A549 (cell line): ENCODE measurements around the gene COL5A1. TPM values are rescaled to one million over a fixed set of nuclear protein-coding genes. Genes with fewer than 3 reads are reported as not detected.

Source experiments
- ATAC-seq, 2 experiments: fragments of 200-7000 bp in 1 of 2; fragments of >200 bp in 1 of 2; cut with Nextera tagmentation in 1 of 2; cut with Tn5 transposase in 1 of 2; 3 replicates each; pipeline versions ENCODE4 v1.8.0 to v1.9.1; 2018 to 2020; ENCODE audit warnings: mild to moderate bottlenecking in 1 of 2, moderate library complexity in 1 of 2
- CTCF ChIA-PET: fragments of 300-600 bp; sonication (Branson Sonifier 250); formaldehyde crosslinking; extraction: SDS; loops from one replicate; lab custom pipeline; 2021; ENCODE audit warnings: antibody characterized with exemption, inconsistent platforms; lab: Yijun Ruan, JAX
- POLR2A ChIA-PET: fragments of 350-600 bp; formaldehyde crosslinking; extraction: SDS; loops from one replicate; lab custom pipeline; 2021; ENCODE audit warnings: antibody characterized with exemption, inconsistent platforms; lab: Yijun Ruan, JAX
- DNase-seq, 2 experiments: peaks; one replicate each; pipeline versions ENCODE4 v3.0.0 to v3.0.0-alpha.2; 2011 to 2016; ENCODE audit warnings: low read depth in 1 of 2, low spot score in 1 of 2
- FAIRE-seq: peaks from 2 replicates; lab custom pipeline; 2011; peaks lifted over from hg19 to GRCh38; lab: Jason Lieb, UNC
- H3K27ac ChIP-seq, 2 experiments: fragments of >200 bp; sonication (Bioruptor Twin); formaldehyde crosslinking; 3 replicates each; pipeline ENCODE4 v1.5.1; 2016 to 2017
- H3K4me1 ChIP-seq: fragments of >200 bp; sonication (Bioruptor Twin); formaldehyde crosslinking; 3 replicates; pipeline ENCODE4 v1.6.1; 2016
- H3K4me2 ChIP-seq: fragments of >200 bp; sonication (Bioruptor Twin); formaldehyde crosslinking; 3 replicates; pipeline ENCODE4 v1.6.1; 2016
- H3K4me3 ChIP-seq: fragments of >200 bp; sonication (Bioruptor Twin); formaldehyde crosslinking; 3 replicates; pipeline ENCODE4 v1.5.1; 2016
- H3K9me3 ChIP-seq: fragments of >200 bp; sonication (Bioruptor Twin); formaldehyde crosslinking; 3 replicates; pipeline ENCODE4 v1.6.1; 2016
- CHD4 ChIP-seq: fragments of 200-600 bp; sonication (generic); IDR thresholded peaks from 2 replicates; pipeline ENCODE4 v1.6.1; 2016; ENCODE audit warnings: antibody characterized with exemption, mild to moderate bottlenecking, borderline replicate concordance
- EHMT2 ChIP-seq: fragments of 200-600 bp; sonication (generic); IDR thresholded peaks from 2 replicates; pipeline ENCODE4 v1.6.1; 2016; ENCODE audit warnings: antibody characterized with exemption, low read depth, mild to moderate bottlenecking, moderate library complexity
- EP300 ChIP-seq, 2 experiments: fragments of >200 bp; sonication (Bioruptor Twin); formaldehyde crosslinking; IDR thresholded peaks; 2 replicates in 1 of 2; 3 replicates in 1 of 2; pipeline ENCODE4 v1.6.1; 2016 to 2017
- FOSL2 ChIP-seq, 2 experiments: fragments of 450-650 bp in 1 of 2; fragments of >200 bp in 1 of 2; sonication (Bioruptor Twin) in 1 of 2; formaldehyde crosslinking; IDR thresholded peaks; 2 replicates each; pipeline versions ENCODE4 v1.5.0 to v1.6.1; 2016 to 2020; ENCODE audit warnings: mild to moderate bottlenecking in 1 of 2, moderate library complexity in 1 of 2
- HEYL ChIP-seq: fragments of 250-450 bp; sonication (Bioruptor Pico); IDR thresholded peaks from 2 replicates; pipeline ENCODE4 v1.8.0; 2021; ENCODE audit warnings: mild to moderate bottlenecking, moderate library complexity
- HOXA7 ChIP-seq: fragments of 250-450 bp; sonication (Bioruptor Pico); IDR thresholded peaks from 2 replicates; pipeline ENCODE4 v1.5.0; 2020; ENCODE audit warnings: mild to moderate bottlenecking, moderate library complexity
- JUN ChIP-seq, 2 experiments: fragments of >200 bp; sonication (Bioruptor Twin); formaldehyde crosslinking; IDR thresholded peaks; 2 replicates in 1 of 2; 3 replicates in 1 of 2; pipeline ENCODE4 v1.6.1; 2016 to 2017
- NPAS2 ChIP-seq: fragments of 250-450 bp; sonication (Bioruptor Pico); IDR thresholded peaks from 2 replicates; pipeline ENCODE4 v1.8.0; 2022; ENCODE audit warnings: mild to moderate bottlenecking, moderate library complexity, borderline replicate concordance
- PHF8 ChIP-seq: fragments of 200-600 bp; sonication (generic); IDR thresholded peaks from 2 replicates; pipeline ENCODE4 v1.6.1; 2016; ENCODE audit warnings: low read depth, mild to moderate bottlenecking, antibody characterized with exemption, moderate library complexity, borderline replicate concordance
- POLR2A ChIP-seq: IDR thresholded peaks from 2 replicates; pipeline ENCODE4 v1.6.1; 2012; ENCODE audit warnings: mild to moderate bottlenecking, low read length
- RAD21 ChIP-seq, 2 experiments: fragments of >200 bp in 1 of 2; sonication (Bioruptor Twin) in 1 of 2; formaldehyde crosslinking in 1 of 2; IDR thresholded peaks in 1 of 2; conservative IDR thresholded peaks in 1 of 2; 2 replicates in 1 of 2; 3 replicates in 1 of 2; pipeline ENCODE4 v1.6.1; 2012 to 2018; ENCODE audit warnings: inconsistent platforms in 1 of 2
- RCOR1 ChIP-seq: fragments of 150-350 bp; IDR thresholded peaks from 2 replicates; pipeline ENCODE4 v1.6.1; 2014; ENCODE audit warnings: antibody characterized with exemption, low read length, low read depth
- RFX5 ChIP-seq: fragments of 450-650 bp; IDR thresholded peaks from 2 replicates; pipeline ENCODE4 v1.7.1; 2014; ENCODE audit warnings: antibody characterized with exemption, mild to moderate bottlenecking, moderate library complexity
- SMC3 ChIP-seq: fragments of >200 bp; sonication (Bioruptor Twin); formaldehyde crosslinking; IDR thresholded peaks from 3 replicates; pipeline ENCODE4 v1.6.1; 2018; ENCODE audit warnings: inconsistent platforms
- TP53 ChIP-seq: fragments of 250-450 bp; sonication (Bioruptor Pico); IDR thresholded peaks from 2 replicates; pipeline ENCODE4 v1.5.0; 2021; ENCODE audit warnings: mild to moderate bottlenecking, moderate library complexity
- ZNF302 ChIP-seq: fragments of 250-450 bp; sonication (Bioruptor Pico); IDR thresholded peaks from 2 replicates; pipeline ENCODE4 v1.9.0; 2021; ENCODE audit warnings: inconsistent platforms, mild to moderate bottlenecking, moderate library complexity
- ZSCAN20 ChIP-seq: fragments of 250-450 bp; sonication (Bioruptor Pico); IDR thresholded peaks from 2 replicates; pipeline ENCODE4 v1.8.0; 2022; ENCODE audit warnings: mild to moderate bottlenecking, moderate library complexity
- WGBS: methylation state at CpG from one replicate; pipeline ENCODE4 v1.1.6; 2017; ENCODE audit errors: missing lambda C conversion rate; 5-methylcytosine and 5-hydroxymethylcytosine counted together
- polyA plus RNA-seq, 4 experiments: library from polyadenylated mRNA; depleted of rRNA in 3 of 4; stranded (reverse); fragments of >200 nt; fragmentation: RNase III in 1 of 4; extraction: RNeasy Plus Mini Kit Qiagen cat#74134 plus additional on column Dnase treatment in 1 of 4; gene quantifications; 2 replicates in 3 of 4; 3 replicates in 1 of 4; pipeline ENCODE4 v1.2.3, GENCODE V29; 2011 to 2017
- TF ChIP-seq, protein P1 (sequence below): IDR thresholded peaks from 2 replicates; pipeline ENCODE4 v1.6.1; 2012; ENCODE audit warnings: low read depth, borderline replicate concordance
- TF ChIP-seq, protein P2 (sequence below): fragments of 150-350 bp; IDR thresholded peaks from 2 replicates; pipeline ENCODE4 v1.6.1; 2014; ENCODE audit warnings: low read depth, mild to moderate bottlenecking, low read length
- TF ChIP-seq, protein P3 (sequence below): fragments of >200 bp; sonication (Bioruptor Twin); formaldehyde crosslinking; IDR thresholded peaks from 3 replicates; pipeline ENCODE4 v1.6.1; 2016
- TF ChIP-seq, protein P4 (sequence below): fragments of >200 bp; sonication (Bioruptor Twin); formaldehyde crosslinking; IDR thresholded peaks from 3 replicates; pipeline ENCODE4 v1.5.1; 2016
- TF ChIP-seq, protein P5 (sequence below): IDR thresholded peaks from 2 replicates; pipeline ENCODE4 v1.6.1; 2012

Gene COL5A1
- polyA plus RNA-seq, 2 of the 4 experiments (the other 2 are of a cell fraction) = 16.1 to 67.5 TPM

DNA sequence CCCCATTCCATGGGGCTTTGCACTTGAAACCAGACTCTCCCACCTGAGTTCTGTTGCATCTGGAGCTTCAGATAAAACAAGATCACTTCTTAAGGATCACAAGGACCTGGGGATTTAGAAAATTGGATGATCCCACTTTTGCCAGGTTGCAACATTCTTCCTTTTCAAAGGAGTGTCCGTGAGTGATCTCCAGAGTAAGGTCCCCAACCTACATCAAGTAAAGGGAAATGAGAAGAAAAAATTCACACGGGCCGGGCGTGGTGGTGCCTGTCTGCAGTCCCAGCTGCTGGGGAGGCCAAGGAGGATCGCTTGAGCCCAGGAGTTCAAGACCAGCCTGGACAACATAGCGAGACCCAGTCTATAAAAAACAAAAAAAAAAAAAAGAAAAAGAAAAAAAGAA is 41.2 kb upstream of the COL5A1 start:
- CTCF ChIA-PET = interaction anchor here (1.0 to 3.4 kb wide), 7 partner anchors 11 to 151 kb away, joined by 3 to 34 read pairs (median 3); no protein-coding TSS in a partner anchor
- DNase-seq = no peak

DNA sequence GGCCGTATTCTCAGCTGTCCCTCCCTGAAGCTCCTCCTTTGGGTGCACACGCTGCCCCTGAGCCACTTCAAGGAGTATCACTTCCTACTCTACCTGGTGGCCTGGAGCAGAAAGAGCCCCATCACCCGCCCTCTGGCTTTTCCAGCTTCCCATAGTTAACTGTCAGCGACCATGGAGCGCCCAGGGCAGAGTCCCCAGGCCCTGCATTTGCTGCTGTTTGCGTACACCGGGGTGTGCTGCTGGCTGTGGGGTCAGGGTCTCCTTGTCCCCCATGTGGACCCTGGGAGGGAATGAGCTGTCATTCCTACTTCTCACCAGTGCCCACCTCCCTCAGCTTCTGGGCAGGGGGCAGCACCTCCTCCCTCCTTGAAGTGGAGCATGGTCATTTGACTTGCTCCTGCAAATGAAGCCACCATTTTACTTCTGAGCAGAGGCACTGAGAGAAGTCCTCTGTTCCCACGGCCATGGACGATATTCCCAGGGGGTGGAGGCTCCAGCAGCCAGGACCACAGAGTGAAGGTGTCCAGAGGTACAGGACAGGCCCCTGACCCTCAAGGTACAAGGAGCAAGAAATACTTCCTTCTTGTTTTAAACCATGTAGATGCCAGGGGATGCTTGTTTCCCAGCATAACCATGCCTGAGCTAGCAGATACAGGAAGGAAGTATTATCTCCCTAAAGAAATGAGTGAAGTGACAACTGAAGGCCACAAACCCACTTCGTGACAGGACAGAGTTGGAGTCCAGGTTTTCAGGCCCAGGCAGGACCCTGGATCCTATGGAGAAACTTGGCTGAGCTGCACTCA is 40.6 kb upstream of the COL5A1 start:
- ChIA-PET CTCF (interaction anchor here (0.7 to 3.4 kb wide), 11 partner anchors 12 to 152 kb away, joined by 3 to 34 read pairs (median 3); no protein-coding TSS in a partner anchor), POLR2A (no interaction called here)
- WGBS = 95% methylated on average over 9 of the region's 10 CpGs
- no peak for ATAC-seq
- peaks cover 8% of the 10 kb centered on the region for H3K9me3 ChIP-seq
- DNase-seq = no peak
- peak overlapping the region; percentile 94 to 96 for H3K27ac ChIP-seq
- H3K4me1 ChIP-seq = peaks cover 36% of the 10 kb centered on the region
- no peak overlapping the region for H3K4me3 ChIP-seq
- no peak for FAIRE-seq
- no peak overlapping the region; the same call in 2 of the 3 replicates for H3K4me2 ChIP-seq
- TF ChIP-seq RCOR1 (no peak), ZNF302 (CRISPR knock-in tag) (no peak), PHF8 (no peak), HEYL (CRISPR knock-in tag) (no peak), ZSCAN20 (CRISPR knock-in tag) (no peak), CHD4 (no peak), EP300 (IDR thresholded peaks at IDR 0.05) (no peak), TP53 (CRISPR knock-in tag) (no peak), RFX5 (no peak), POLR2A (no peak), NPAS2 (no peak), RAD21 (conservative IDR thresholded peaks at IDR 0.05 in 1 of 2, IDR thresholded peaks at IDR 0.05 in 1 of 2) (no peak)
- TF ChIP-seq, protein P1, sequence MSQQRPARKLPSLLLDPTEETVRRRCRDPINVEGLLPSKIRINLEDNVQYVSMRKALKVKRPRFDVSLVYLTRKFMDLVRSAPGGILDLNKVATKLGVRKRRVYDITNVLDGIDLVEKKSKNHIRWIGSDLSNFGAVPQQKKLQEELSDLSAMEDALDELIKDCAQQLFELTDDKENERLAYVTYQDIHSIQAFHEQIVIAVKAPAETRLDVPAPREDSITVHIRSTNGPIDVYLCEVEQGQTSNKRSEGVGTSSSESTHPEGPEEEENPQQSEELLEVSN = no peak
- TF ChIP-seq, protein P2, sequence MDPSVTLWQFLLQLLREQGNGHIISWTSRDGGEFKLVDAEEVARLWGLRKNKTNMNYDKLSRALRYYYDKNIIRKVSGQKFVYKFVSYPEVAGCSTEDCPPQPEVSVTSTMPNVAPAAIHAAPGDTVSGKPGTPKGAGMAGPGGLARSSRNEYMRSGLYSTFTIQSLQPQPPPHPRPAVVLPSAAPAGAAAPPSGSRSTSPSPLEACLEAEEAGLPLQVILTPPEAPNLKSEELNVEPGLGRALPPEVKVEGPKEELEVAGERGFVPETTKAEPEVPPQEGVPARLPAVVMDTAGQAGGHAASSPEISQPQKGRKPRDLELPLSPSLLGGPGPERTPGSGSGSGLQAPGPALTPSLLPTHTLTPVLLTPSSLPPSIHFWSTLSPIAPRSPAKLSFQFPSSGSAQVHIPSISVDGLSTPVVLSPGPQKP = no peak
- TF ChIP-seq, protein P3, sequence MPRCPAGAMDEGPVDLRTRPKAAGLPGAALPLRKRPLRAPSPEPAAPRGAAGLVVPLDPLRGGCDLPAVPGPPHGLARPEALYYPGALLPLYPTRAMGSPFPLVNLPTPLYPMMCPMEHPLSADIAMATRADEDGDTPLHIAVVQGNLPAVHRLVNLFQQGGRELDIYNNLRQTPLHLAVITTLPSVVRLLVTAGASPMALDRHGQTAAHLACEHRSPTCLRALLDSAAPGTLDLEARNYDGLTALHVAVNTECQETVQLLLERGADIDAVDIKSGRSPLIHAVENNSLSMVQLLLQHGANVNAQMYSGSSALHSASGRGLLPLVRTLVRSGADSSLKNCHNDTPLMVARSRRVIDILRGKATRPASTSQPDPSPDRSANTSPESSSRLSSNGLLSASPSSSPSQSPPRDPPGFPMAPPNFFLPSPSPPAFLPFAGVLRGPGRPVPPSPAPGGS = no peak

More for the DNA sequence above, 41.2 kb upstream of the COL5A1 start:
- WGBS = 89% methylated on average over 6 of the region's 6 CpGs
- Histone ChIP-seq H3K4me1 (peaks cover 36% of the 10 kb centered on the region), H3K27ac (peak overlapping the region; percentile 94 to 96), H3K4me3 (no peak overlapping the region), H3K4me2 (no peak overlapping the region), H3K9me3 (peaks cover 8% of the 10 kb centered on the region)
- POLR2A ChIA-PET = no interaction called here
- no peak for FAIRE-seq
- ATAC-seq = no peak
- TF ChIP-seq FOSL2 (IDR thresholded peaks at IDR 0.05) (no peak), FOSL2 (CRISPR knock-in tag; IDR thresholded peaks at IDR 0.05) (no peak), PHF8 (no peak), ZNF302 (CRISPR knock-in tag) (no peak), JUN (IDR thresholded peaks at IDR 0.05) (no peak), EHMT2 (no peak), SMC3 (no peak), HOXA7 (CRISPR knock-in tag) (no peak)
- TF ChIP-seq, protein P4, sequence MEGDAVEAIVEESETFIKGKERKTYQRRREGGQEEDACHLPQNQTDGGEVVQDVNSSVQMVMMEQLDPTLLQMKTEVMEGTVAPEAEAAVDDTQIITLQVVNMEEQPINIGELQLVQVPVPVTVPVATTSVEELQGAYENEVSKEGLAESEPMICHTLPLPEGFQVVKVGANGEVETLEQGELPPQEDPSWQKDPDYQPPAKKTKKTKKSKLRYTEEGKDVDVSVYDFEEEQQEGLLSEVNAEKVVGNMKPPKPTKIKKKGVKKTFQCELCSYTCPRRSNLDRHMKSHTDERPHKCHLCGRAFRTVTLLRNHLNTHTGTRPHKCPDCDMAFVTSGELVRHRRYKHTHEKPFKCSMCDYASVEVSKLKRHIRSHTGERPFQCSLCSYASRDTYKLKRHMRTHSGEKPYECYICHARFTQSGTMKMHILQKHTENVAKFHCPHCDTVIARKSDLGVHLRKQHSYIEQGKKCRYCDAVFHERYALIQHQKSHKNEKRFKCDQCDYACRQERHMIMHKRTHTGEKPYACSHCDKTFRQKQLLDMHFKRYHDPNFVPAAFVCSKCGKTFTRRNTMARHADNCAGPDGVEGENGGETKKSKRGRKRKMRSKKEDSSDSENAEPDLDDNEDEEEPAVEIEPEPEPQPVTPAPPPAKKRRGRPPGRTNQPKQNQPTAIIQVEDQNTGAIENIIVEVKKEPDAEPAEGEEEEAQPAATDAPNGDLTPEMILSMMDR = no peak
- TF ChIP-seq, protein P1 = no peak
- TF ChIP-seq, protein P5, sequence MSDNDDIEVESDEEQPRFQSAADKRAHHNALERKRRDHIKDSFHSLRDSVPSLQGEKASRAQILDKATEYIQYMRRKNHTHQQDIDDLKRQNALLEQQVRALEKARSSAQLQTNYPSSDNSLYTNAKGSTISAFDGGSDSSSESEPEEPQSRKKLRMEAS = no peak
